AG09309 (cell line): ENCODE measurements around the gene MUC20.

Source experiments
- DNase-seq: peaks from one replicate; pipeline ENCODE4 v3.0.0-alpha.2; 2010; ENCODE audit warnings: low read depth
- H3K4me3 ChIP-seq: 2 replicates; pipeline ENCODE4 v1.5.1; 2011; ENCODE audit warnings: mild to moderate bottlenecking, low read depth, low read length, moderate library complexity; ENCODE audit not compliant: control insufficient read depth
- CTCF ChIP-seq: IDR thresholded peaks from 2 replicates; pipeline ENCODE4 v1.5.1; 2011; ENCODE audit warnings: mild to moderate bottlenecking, low read depth, low read length, inconsistent platforms; ENCODE audit not compliant: insufficient read depth, control insufficient read depth; ENCODE audit errors: missing control alignments

The MUC20 gene

GRCh38 chr3:195763076-195763830 lies 42.5 kb downstream of the MUC20 start:
- TF ChIP-seq CTCF, result no peak
- H3K4me3 ChIP-seq, result no peak overlapping the region
- DNase-seq, result no peak

- no peak overlapping the region for H3K4me3 ChIP-seq
- no peak for TF ChIP-seq CTCF
- no peak for DNase-seq
Observed at GRCh38 chr3:195763843-195764825, 43.4 kb downstream of the MUC20 start.

- DNase-seq, result no peak
- no peak for TF ChIP-seq CTCF
- no peak overlapping the region for H3K4me3 ChIP-seq
Observed at GRCh38 chr3:195764961-195765706, 44.4 kb downstream of the MUC20 start.

- no peak for TF ChIP-seq CTCF
- no peak overlapping the region for H3K4me3 ChIP-seq
- DNase-seq, result no peak
Observed at GRCh38 chr3:195766671-195767070, 45.9 kb downstream of the MUC20 start.

- no peak for DNase-seq
- no peak overlapping the region for H3K4me3 ChIP-seq
- no peak for TF ChIP-seq CTCF
Observed at GRCh38 chr3:195767792-195768191, 47.0 kb downstream of the MUC20 start.

- no peak for DNase-seq
Observed at GRCh38 chr3:195768414-195768813, 47.6 kb downstream of the MUC20 start.

More at GRCh38 chr3:195768414-195768813, 47.6 kb downstream of the MUC20 start:
- H3K4me3 ChIP-seq, result no peak overlapping the region
- TF ChIP-seq CTCF, result no peak
